GM21367 (cell line): ENCODE results near the gene FMNL3.
"Not testable (repeated sequence)": the region's sequence is repeated elsewhere in the genome, so short reads cannot be mapped to it uniquely, and the experiment has no call there.

Experiments used
- ATAC-seq: cut with Tn5 transposase; IDR thresholded peaks from one replicate; pipeline ENCODE4 v1.9.1; 2021; ENCODE audit not compliant: unreplicated experiment

Gene FMNL3

GRCh38 chr12:49635036-49635435, 72.2 kb downstream of the FMNL3 start:
- no peak for ATAC-seq

GRCh38 chr12:49633703-49634345, 73.4 kb downstream of the FMNL3 start:
- no peak for ATAC-seq

DNA sequence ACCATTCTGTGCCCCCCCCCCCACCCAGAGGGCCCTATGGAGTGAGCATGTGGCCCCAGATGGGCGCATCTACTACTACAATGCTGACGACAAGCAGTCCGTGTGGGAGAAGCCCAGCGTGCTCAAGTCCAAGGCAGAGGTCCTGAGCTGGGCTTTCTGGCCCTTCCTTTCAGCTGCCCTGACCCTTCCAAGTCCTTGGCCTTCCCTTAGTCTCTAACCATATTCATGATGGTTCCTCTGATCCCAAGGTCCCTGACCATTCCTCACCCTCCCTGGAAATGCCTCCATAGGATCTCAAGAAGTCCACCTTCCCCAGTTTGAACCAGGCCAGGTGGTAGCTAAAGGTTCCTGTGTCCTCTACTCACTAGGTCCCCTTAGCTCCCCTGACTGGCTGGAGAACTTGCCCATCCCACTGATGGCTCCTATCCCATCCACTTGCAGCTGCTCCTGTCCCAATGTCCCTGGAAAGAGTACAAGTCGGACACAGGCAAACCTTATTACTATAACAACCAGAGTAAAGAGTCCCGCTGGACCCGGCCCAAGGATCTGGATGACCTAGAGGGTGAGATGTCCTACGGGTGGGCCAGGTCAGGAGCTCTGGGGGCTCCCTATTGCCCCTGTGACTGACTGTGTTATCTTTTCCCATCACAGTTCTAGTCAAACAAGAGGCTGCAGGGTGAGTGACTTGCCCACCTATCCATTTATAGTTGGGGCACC, 74.1 kb downstream of the FMNL3 start:
- ATAC-seq: no peak

GRCh38 chr12:49632401-49632800, 74.8 kb downstream of the FMNL3 start:
- no peak for ATAC-seq

- no peak for ATAC-seq
Measured at GRCh38 chr12:49631336-49631907, 75.8 kb downstream of the FMNL3 start.

GRCh38 chr12:49627752-49628360, 79.3 kb downstream of the FMNL3 start:
- no peak for ATAC-seq

- ATAC-seq: no peak
Measured at GRCh38 chr12:49626836-49627235, 80.4 kb downstream of the FMNL3 start.

DNA sequence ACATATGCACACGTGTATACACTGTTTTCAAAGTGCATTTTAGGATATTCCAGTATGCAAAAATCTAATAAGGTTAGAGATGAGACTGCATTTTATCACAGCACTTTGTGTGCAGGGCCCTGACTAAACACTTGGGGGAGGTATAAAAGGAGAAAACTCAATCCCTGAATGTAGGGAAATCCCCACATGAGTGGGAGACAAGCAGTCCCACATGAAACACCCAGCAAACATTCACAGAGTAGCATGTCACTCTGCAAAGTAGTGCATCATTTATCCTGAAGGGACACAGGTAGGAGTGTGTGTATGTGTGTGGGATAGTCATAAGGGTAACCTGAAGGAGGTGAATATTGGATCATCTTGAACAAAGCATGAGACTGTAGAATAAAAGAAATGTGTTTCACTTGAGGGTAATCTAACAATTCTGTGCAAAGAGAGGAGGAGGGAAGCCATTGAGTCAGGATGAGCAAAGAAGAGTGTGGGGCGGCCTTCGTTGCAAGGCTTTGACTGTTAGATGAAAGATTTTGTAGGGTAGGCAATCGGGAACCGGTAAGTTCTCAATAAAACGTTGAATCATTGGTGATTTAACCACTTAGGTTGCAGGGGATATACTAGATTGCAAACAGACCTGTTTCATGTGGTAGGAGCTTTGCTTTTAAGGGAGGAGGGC, 80.9 kb downstream of the FMNL3 start:
- no peak for ATAC-seq

DNA sequence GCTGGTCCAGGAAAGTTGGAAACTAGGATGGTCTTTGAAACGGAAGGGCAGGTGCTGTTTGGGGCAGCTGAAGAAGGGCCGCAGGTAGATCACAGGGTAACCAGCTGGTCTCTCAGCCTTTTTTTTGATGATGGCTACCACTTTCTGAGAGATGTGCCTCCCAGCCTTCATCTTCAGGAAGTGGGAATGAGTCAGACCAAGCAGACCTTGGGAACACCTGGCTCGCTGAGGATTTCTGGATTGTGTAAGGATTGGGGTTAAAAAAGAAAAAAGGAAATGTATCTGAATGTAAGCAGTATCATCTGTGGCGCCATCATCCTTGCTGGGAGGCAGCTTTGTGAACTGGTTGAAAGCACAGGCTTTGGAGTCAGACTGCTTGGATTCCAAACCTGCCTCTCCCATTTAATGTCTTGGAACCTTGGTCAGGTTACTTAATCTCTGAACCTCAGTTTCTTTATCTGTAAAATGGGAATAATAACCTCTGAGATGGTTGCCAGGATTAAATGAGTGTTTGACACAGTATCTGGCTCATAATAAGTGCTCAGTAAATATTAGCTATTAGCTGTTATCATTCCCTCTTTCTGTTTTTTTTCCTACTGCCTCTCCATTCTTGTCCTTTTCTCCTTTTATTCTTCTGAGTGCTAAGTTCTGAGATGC, 82.2 kb downstream of the FMNL3 start:
- ATAC-seq: no peak

- ATAC-seq: peak; percentile 70
Measured at GRCh38 chr12:49623142-49623904, 83.9 kb downstream of the FMNL3 start, which contains the start of gene PRPF40B. Gene PRPF40B (plus strand): TSS chr12:49623561. CDS start chr12:49623591, 30 bp downstream.

GRCh38 chr12:49622501-49623141, 84.6 kb downstream of the FMNL3 start:
- ATAC-seq: peak; percentile 11

- ATAC-seq: no peak
Measured at GRCh38 chr12:49621651-49622500, 85.3 kb downstream of the FMNL3 start.

- ATAC-seq: no peak
Measured at GRCh38 chr12:49619286-49619685, 87.9 kb downstream of the FMNL3 start.

GRCh38 chr12:49618576-49618975, 88.6 kb downstream of the FMNL3 start:
- ATAC-seq: no peak

DNA sequence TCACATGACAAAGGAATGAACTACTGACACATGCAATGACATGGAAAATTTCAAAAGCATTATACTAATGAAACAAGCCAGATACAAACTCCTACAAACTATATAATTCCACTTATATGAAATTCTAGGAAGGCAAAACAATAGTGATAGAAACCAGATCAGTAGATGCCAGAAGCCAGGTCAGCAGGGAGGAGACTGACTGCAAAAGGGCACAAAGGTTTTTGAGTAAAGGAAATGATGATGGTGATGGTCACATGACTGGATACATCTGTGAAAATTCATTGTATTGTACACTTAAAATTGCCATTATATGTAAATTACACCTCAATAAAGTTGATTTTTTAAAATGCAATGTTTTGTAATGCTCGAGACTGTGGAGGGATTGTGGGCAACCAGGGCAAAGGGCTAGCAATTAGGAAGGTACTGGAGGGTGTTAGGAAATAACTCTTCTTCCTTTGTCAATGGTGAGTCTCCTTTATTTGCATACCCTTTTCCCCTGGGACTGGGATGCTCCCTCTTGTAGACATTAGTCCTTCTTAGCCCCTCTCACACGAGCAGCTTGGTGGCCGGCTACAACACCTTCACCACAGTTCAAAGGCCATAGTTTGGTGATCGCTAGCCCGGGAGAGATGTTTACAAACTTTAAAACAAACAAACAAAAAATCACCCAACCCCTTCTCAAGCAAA, 90.5 kb downstream of the FMNL3 start:
- no peak for ATAC-seq

DNA sequence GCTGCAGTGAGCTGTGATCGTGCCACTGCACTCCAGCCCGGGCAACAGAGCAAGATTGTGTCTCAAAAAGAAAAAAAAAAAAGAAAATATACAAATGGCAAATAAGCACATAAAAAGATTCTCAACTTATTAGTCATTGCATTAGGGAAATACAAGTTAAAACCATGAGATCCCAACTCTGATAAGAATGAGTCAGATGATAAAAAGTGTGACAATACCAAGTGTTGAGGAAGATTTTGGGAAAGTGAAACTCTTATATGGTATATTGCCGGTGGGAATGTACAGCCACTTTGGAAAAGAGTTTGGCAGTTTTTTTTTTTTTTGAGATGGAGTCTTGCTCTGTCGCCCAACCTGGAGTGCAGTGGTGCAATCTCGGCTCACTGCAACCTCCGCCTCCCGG, 91.5 kb downstream of the FMNL3 start:
- no peak for ATAC-seq

DNA sequence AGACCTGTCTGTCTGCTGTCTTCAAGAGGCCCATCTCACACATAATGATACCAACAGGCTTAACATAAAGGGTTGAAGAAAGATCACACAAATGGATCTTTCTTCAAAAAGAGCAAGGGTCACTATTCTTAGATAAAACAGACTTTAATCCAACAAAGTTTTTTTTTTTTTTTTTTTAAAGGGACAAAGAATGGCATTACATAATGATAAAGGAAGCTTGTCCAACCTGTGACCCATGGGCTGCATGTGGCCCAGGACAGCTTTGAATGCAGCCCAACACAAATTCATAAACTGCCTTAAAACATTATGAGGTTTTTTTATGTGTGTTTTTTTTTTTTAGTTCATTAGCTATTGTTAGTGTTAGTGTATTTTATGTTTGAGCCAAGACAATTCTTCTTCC, 95.0 kb downstream of the FMNL3 start:
- no peak for ATAC-seq

GRCh38 chr12:49610785-49611184, 96.4 kb downstream of the FMNL3 start:
- ATAC-seq: not testable (repeated sequence)
